ENCODE measurements around the gene POU3F2.

The POU3F2 gene

GRCh38 chr6:98844244-98845210 is 10.2 kb downstream of the POU3F2 start:
- no peak for DNase-seq

- peak; percentile 59 to 63 for DNase-seq
Observed at GRCh38 chr6:98845211-98846020, 11.0 kb downstream of the POU3F2 start.

GRCh38 chr6:98846021-98846380 is 11.6 kb downstream of the POU3F2 start:
- DNase-seq, result no peak

- DNase-seq, result no peak
Observed at GRCh38 chr6:98847416-98847778, 13.0 kb downstream of the POU3F2 start.

- DNase-seq, result no peak
Observed at GRCh38 chr6:98847779-98848538, 13.6 kb downstream of the POU3F2 start.

GRCh38 chr6:98848539-98849242 is 14.3 kb downstream of the POU3F2 start:
- DNase-seq, result no peak

GRCh38 chr6:98864497-98864896 is 30.1 kb downstream of the POU3F2 start:
- DNase-seq, result no peak

GRCh38 chr6:98871057-98871456 is 36.7 kb downstream of the POU3F2 start:
- DNase-seq, result no peak

GRCh38 chr6:98871821-98872220 is 37.4 kb downstream of the POU3F2 start:
- DNase-seq, result no peak

GRCh38 chr6:98875375-98875774 is 41.0 kb downstream of the POU3F2 start:
- DNase-seq, result no peak

- DNase-seq, result no peak
Observed at GRCh38 chr6:98877250-98877649, 42.9 kb downstream of the POU3F2 start.

- no peak for DNase-seq
Observed at GRCh38 chr6:98880486-98880885, 46.1 kb downstream of the POU3F2 start.

GRCh38 chr6:98885330-98885729 is 51.0 kb downstream of the POU3F2 start:
- DNase-seq, result no peak

- DNase-seq, result no peak
Observed at GRCh38 chr6:98887650-98888049, 53.3 kb downstream of the POU3F2 start.
